RCC 7860 (cell line): Measurements from ENCODE around the gene TBPL2.
A peak's percentile ranks its signal among the peaks of the same experiment; 100 is the strongest.
"Not testable (repeated sequence)": the region's sequence is repeated elsewhere in the genome, so short reads cannot be mapped to it uniquely, and the experiment has no call there.

ENCODE experiments used
- DNase-seq: peaks from one replicate; pipeline ENCODE4 v3.0.0-alpha.2; 2015; ENCODE audit warnings: low spot score
- FAIRE-seq: peaks from 2 replicates; lab custom pipeline; 2012; peaks lifted over from hg19 to GRCh38; lab: Jason Lieb, UNC

The TBPL2 gene

DNA sequence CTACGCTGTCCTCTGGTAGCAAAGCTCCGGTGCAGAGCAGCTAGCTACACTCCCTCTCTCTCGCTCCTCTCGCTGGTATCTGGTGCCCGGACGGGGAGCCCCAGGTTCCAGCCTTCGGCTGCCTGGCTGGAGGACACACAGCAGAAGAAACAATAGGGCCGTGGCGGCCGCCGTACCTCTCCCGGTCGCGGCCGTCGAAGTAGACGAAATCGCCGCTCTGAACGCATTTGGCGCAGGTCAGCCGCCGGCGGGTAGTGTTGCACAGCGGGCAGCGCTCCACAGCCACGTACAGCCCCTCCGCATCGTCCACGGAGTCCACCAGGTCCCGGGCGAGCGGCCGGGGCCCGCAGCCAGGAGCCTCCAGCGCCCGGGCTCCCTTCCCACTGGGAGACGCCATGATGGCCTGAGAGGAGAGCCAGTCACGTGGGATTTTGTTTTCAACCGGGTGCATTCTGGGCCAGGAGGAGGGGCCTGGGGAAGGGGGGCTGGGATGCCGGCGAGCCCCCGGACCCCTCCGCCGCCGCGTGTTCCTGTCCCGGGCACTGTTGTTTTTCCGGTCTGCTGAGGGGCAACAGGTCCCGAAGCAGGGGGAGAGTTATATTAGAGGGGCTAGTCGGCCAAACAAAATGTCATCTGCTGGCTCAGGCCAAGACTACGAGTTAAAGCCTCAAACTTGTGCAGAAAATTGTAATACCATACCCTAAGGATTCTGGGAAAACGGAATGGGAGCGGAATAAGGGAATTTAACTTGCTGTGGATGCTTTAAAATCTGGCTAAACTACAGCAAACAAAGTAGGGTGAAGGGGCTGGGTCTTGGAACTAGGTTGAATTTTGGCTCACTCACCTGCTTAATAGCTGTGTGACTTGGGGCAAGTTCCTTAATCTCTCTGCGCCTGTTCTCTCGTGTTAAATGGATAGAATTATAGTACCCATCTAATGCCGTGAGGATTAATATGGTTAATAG is 28.7 kb downstream of the TBPL2 start, which contains the start of gene ATG14:
ATG14 (minus strand) TSS at position 405 of the 964 bp plus-strand sequence; CDS start at position 397, 8 bp downstream.
- peak; percentile 52 for DNase-seq
- FAIRE-seq, result no peak

DNA sequence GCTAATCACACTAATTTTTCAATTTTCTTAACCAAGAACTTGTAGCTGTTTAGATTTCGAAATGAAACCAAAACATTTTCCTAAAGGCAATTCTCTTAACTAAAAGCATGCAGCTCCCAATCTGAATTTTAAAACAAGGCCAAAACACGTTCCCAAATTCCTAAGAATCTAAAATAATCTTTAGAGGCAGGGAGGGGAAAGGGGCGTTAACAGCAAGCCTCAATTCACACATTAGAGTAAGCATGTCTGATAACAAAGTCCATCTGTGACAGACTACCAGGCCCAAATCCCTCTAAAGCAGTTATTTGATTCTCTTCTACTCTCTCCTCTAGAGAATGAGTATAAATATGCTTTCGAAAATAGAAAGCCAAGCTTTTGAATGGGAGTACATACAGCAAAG is 29.5 kb downstream of the TBPL2 start:
- DNase-seq (no peak), FAIRE-seq (no peak)

DNA sequence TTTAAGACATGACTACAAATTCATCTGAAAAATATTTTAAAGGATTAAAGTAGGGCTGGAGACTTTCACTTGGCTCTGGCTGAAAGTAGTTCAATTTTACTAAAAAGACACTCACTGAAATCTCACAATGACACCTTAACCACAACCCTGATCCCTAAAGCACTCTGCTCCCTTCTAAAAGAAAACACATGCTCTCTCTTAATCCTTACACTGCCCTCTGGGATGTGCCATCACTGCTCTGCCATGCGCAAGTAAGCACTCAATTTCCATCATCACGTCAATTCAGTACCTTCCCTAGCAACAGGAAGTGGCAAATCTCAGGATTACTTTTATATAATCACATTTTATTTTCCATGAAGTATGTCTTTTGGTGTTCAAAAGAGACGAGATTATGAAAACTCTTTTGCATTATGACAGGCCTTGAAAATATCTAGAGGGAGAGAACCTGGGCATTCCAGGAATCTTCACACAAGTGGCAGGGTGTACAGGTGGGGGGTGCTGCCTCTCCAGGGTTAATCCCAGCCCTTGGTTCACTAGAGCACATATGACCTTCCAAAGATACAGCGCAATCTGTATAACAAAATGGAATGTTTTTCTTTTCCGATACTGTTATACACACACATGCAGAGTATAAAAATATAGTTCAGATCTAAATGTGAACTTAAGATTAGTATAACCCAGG is 36.1 kb downstream of the TBPL2 start:
- DNase-seq (no peak), FAIRE-seq (no peak)

DNA sequence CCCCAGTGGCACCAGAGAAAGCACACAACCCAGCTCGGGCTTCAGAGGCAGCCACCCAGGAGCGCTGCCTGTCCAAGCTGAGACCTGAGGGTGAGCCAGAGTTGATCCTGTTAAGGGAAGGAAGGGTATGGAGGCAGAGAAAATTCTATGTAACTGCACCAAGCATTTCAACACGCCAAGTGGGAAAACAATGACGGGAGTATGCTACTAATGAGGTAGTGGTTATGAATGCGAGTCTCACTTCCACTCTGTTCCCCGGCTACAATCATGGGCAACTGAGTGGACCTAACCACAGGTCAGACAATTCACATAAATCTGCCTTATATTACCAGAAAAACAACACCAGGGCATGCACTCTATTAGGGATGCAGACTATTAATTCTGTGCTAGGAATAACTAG is 38.7 kb downstream of the TBPL2 start:
- FAIRE-seq, result no peak
- no peak for DNase-seq

DNA sequence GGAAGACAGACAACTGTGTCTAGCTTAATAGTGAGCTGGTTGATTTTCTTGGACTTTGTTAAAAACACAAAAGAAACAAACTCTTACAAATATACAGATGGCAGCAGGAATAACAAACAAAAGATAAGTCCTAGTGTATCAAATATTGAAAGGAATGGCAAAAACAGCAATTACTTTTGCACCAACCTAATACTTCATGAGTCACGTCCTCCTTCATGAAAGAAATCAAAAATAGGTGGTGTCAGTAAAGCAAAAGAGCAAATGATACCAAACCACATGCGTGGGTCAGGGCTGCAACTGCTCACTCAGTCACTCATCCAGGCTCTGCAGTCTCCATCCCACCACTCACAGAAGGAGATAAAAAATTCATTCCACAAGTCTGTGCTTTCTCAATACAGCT is 40.6 kb downstream of the TBPL2 start:
- no peak for DNase-seq
- FAIRE-seq, result no peak

DNA sequence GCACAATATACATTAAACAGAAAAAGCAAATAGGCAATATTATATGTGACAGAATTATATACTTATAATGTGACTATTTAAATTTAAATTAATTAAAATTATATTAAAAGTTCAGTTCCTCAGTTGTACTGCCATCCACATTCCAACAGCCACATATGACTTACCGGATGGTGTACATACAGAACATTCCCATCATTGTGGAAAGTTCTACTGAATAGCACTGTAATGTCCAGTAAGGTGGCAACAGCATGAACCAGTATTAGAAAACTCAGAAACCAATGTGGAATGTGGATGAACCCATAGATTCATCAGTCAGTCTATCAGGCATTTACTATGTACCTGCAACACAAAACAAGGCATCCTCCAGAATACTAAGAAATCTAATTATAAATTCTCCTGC is 41.2 kb downstream of the TBPL2 start:
- FAIRE-seq, result no peak
- no peak for DNase-seq

DNA sequence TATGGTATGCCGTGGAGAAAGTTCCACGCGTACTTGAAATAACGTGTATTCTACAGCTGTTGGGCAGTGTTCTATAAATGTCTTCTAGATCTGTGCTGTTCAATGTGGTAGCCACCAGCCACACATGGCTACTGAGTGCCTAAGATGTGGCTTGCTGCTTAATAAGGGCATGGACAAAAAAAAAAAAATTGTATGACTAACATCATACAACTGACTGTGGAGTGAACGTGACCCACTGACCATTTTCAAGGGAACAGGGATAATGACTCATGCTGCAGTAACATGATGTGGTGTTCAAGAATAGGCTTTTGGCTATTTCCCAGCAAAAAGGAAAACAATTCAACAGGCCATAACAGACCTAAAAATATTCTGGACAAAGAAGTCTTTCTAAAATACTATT is 41.7 kb downstream of the TBPL2 start:
- FAIRE-seq, result peak; percentile 92
- DNase-seq, result peak; percentile 79

DNA sequence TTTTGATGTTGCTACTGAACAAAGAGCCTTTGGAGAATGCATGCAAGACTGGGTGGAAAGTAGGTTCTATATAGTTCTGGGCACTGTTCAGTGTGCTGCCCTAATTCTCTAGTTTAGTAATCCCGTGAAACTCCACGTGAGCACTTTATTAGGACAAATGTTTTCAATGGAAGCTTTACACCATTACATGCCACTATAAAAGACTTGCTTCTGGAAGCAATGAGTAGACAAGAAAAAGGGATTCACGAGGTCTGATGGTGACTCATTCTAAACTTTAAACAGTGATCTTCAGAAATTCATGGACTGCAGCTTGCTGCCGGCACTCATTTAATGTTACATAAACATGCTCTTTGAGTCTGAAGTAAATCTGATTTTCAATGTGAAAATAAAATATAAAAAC is 51.1 kb downstream of the TBPL2 start:
- FAIRE-seq (no peak), DNase-seq (no peak)

DNA sequence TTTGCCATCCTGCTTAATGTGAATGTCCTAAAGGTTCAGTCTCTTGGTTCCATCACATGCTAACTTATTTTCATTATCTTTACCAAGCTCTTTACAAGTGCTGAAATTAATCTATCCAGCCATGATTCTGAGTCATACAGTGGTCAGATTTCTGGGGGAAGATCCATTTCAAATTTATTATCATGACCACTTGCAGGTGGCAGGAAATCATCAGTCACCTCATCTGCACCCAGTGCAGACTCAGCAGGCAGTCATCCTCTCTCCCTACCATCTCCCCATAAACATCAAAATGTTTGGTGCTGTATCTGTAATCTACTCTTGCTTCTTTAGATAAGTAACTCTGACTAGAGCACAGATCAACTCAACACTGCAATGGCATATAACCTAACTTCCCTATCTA is 52.3 kb downstream of the TBPL2 start:
- FAIRE-seq (no peak), DNase-seq (no peak)

DNA sequence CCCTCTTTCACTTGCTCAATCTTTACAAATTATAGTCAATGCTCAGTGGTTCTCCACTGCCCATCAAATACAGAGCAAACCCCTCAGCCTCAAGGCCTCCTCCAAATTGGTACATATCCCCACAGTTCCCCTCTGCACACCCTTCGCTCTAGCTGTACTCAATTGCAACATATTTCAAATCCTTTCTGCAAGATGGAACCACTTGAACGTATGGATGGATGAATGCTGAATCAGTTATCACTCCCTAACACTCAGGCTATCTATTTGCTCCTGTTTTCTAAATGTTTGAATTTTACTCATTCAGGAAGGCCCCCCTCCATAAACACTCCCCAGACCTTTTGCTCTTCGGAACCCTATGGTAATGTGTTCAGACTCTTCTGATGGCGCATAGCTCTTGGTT is 53.3 kb downstream of the TBPL2 start:
- DNase-seq (no peak), FAIRE-seq (no peak)

DNA sequence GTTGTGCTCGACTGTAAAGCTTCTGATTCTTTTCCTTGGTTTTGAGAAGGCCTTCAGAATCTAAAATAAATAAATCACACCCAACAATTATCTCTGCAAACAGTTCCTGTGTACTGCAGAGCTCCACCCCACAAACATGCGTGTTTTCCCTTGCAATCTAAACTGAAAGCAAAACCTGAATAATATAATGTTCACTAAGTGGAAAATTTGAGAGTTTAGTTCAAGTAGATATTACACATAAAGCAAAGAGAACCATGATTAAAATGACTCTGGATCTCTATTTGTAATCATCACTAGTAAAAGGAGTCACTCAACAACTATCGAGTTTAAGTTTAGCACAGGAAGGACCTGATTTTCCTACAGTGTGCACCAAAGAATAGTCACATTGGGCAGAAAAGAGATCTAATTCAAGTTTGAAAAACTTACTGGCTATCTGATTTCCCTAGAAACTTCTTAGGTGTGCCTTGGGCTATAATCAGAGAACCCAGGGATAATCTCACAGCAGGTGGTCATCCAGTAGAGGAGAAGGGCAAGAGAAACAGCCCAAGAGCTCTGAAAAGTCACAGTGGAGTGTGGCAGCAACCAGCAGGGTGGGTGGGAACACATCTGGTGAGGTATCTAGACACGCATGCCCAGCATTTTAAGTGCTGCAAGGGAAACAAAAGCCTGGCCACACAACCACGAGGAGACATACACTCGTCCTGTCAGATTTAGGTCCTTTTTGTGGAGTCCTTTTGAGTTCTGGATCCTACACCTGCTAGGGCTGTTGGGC is 54.2 kb downstream of the TBPL2 start:
- FAIRE-seq (no peak), DNase-seq (no peak)

DNA sequence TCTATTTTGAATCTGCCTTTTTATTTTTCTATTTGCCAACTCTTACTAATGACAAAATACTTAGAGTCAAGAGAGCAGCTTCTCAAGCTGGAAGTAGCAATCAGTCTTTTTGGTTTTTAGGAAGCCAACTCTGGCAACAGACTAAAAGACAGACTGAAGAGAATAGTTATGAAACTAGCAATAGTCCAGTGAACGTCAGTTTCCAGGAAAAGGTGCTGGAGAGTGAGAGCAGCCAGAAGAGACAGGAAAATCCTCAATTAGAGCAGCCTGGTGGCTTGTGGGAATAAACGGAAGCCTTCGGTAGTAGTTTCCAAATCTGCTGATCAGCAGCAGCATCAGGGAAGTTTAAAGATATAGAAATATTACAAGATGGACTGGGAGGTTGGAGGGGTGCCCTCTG is 55.9 kb downstream of the TBPL2 start:
- FAIRE-seq (no peak), DNase-seq (no peak)

DNA sequence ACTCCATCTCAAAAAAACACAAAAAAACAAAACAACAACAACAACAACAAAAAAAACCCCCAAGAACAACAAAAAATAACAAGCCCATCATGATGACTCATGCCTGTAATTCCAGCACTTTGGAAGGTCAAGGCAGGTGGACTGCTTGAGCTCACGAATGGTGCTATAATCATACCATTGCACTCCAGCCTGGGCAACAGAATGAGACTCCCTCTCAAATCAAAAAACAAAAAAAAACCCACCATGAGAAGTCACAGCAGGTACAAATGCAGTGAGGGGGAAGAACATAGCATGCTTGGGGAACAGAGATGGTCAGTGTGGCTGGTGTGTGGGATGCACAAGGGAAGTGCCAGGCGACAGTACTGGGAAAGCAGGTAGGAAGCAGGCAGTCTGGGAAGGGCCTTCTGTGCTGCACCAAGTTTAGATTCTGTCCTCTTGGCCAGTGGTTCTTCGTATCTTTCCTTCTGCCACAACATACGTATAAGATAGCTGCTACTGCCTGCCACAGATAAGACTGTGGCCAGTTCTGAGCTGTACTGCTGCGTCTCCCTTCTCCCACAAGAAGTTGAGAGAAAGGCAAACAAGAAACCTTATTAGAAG is 56.8 kb downstream of the TBPL2 start:
- DNase-seq (no peak), FAIRE-seq (no peak)

DNA sequence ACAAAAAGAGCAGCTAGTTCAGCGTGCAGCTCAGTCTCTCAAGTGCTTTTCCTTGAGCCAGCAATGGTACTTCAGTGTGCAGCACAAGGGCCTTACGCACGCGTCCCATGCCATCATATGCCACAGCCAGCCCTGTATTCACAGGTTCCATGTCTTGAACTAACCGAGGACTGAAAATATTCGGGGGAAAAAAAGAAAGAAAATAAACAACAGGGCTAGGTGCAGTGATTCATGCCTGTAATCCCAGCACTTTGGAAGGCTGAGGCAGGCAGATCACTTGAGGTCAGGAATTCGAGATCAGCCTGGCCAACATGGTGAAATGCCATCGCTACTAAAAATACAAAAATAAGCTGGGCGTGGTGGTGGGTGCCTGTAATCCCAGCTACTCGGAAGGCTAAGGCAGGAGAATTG is 57.4 kb downstream of the TBPL2 start:
- not testable (repeated sequence) for DNase-seq, FAIRE-seq

DNA sequence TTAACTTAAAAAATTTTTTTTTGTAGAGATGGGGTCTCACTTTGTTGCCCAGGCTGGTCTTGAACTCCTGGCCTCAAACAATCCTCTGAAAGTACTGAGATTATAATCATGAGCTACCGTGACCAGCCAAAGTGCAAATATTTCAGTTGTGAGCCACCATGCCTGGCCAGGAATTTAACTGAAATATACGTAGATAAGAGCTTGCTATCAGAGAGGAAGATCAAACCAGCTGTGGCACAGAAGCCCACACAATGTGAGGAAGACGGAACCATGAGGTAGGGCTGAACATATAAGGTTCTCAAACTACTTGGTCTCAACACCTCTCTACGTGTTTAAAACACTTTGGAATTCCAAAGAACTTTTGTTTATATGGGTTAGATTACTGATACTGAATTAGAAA is 57.9 kb downstream of the TBPL2 start:
- FAIRE-seq (no peak), DNase-seq (no peak)

DNA sequence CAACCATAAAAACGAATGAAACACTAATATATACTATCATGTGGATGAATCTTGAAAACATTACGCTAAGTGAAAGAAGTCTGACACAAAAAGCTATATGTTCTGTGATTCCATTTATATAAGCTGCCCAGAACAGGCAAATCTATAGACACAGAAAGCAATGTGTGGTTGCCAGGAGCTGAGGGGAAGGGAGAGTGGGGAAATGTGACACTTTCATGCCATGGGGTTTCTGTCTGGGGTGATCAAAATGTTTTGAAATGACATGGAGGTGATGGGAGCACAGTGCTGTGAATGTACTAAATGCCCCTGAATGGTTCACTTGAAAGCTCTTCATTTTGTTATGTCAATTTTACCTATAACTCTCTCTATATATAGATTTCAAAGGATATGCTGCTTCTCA is 58.9 kb downstream of the TBPL2 start:
- FAIRE-seq, result no peak
- DNase-seq, result no peak

DNA sequence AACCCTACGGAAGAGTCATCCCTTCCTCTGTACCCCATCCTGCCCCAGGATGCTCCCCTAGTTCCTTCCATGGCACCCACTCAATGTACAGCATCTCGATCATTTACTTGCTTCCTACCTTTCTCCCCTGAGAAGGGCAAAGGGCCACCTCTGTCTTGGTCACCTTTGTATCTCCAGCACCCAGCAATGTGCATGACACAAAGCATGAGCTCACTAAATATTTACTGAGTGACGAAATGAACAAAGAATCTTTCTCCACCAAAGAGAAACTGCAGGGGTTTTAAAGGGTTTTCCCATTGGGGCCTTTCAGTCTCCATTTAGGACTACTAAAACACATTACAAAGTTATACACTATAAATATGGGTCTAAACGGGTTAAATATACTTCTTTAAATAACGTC is 59.4 kb downstream of the TBPL2 start:
- DNase-seq (no peak), FAIRE-seq (no peak)

DNA sequence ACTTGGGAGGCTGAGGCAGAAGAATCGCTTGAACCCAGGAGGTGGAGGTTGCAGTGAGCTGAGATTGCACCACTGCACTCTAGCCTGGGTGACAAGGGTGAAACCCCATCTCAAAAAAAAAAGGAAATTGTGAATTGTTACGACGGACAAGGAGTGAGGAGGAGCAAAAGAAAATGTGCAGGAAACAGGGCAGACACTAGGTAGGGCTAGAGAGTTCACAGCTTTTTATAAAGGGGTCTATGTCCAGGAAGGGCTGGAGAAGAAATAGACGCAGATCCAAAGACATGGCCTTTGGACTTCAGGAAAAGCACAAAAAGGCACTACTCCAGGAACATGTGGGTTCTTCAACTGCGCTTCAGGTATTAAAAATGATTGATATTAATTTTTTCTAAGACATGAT is 63.2 kb downstream of the TBPL2 start:
- FAIRE-seq (no peak), DNase-seq (no peak)

DNA sequence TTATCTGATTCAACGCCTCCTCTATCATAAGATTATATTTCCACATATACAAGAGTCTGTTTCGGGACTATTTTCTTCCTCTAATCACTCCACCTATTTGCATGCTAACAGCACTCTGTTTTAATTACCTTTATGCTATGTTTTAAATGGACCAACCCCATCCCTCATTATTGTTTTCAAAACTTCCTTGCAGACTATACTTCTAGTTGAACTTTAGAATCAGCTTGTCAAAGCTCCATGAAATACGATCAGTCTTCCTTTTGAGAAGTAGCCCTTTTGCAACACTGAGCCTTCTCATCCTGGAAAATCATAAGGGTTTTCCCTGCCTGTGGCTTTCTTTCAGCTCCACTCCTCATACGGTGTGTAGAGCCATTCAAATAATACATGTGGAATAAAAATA is 65.6 kb downstream of the TBPL2 start:
- FAIRE-seq, result no peak
- DNase-seq, result no peak

DNA sequence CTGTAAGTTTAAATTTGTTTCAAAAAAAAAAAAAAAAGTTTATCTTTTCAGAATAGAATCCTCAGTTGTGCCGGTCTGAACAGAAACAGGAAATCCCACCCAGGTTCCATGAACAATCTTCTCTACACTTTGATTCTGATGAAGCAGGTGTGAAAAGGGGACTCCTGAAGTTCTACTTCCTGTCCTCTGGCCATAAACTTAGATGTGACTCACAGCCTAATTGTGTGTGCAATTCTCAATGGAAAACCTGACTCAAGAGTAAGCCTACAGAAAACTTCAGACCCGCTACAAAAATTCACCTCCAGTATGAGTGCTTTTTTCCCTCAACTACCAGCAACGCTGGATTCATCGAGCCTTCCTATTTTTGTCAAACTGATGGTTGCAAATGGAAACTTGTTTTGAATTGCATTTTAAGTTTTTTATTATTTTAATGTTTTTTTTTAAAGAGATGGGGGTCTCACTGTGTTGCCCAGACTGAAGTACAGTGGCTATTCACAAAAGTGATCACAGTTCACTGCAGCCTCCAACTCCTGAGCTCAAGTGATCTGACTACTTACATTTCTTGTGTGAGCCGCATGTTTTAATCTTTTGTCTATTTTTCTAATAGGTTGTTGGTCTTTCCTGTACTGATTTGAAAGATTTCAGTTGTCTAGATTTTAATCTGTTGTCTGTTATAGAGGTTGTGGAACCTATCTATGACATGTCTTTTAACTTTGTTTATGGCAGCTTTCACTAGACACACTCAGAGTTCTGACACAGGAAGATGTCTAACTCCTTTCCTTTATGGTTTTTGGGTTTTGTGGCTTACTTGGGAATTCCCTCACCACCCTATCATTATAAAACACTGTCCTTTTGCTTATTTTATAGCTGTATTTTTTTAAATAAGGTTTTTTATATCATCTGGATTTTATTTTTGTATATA is 66.4 kb downstream of the TBPL2 start:
- no peak for FAIRE-seq

More for the DNA sequence above, 66.4 kb downstream of the TBPL2 start:
- DNase-seq, result peak; percentile 4
